Right cardiac atrium (tissue), 5 donors: ENCODE measurements around the gene TMPRSS11D. TPM values are rescaled to one million over a fixed set of nuclear protein-coding genes. Genes with fewer than 3 reads are reported as not detected.

ENCODE experiments used
- ATAC-seq, 2 donors: fragments of 200-7000 bp; cut with Tn5 transposase; one replicate each; pipeline versions ENCODE4 v1.8.0 to v1.9.1; 2020; ENCODE audit warnings: moderate library complexity in 2 of 2, mild to moderate bottlenecking in 1 of 2
- DNase-seq, 3 donors: peaks; one replicate each; pipeline ENCODE4 v3.0.0-alpha.2; 2020
- H3K27ac ChIP-seq: one replicate; pipeline ENCODE4 v1.5.1; 2013; ENCODE audit warnings: mild to moderate bottlenecking, low read length, control low read depth, moderate library complexity
- H3K27me3 ChIP-seq: one replicate; pipeline ENCODE4 v1.6.1; 2013; ENCODE audit not compliant: control insufficient read depth, insufficient read depth
- H3K4me1 ChIP-seq: one replicate; pipeline ENCODE4 v1.6.1; 2013; ENCODE audit warnings: low read length; ENCODE audit not compliant: control insufficient read depth, insufficient read depth
- H3K4me3 ChIP-seq: one replicate; pipeline ENCODE4 v1.5.1; 2013; ENCODE audit warnings: low read length, control low read depth
- H3K9me3 ChIP-seq: one replicate; pipeline ENCODE4 v1.6.1; 2013; ENCODE audit warnings: low read length; ENCODE audit not compliant: control insufficient read depth
- WGBS: extraction: QIAGEN DNeasy Blood & Tissue Kit; methylation state at CpG from one replicate; pipeline ENCODE4 v1.1.7; 2013; 5-methylcytosine and 5-hydroxymethylcytosine counted together
- intact Hi-C, 4 donors: fragments of 100-400 bp; cut with DNase I; formaldehyde crosslinking; loops; one replicate each; pipeline versions ENCODE4 v1.11.0 to v1.14.0; 2022 to 2023
- polyA plus RNA-seq: library from polyadenylated mRNA; stranded (reverse); fragments of 200-250 nt; gene quantifications from one replicate; pipeline ENCODE4 v1.2.3, GENCODE V29; 2013
- total RNA-seq, 4 donors: library from RNA; stranded (reverse); fragmentation: NEBNext Ultra II Directional; extraction: Animal tissue kit (Norgen Biotek cat#: 25700); gene quantifications; one replicate each; pipeline ENCODE4 v1.2.1, GENCODE V29; 2021
- donor health status: healthy with polysubstance abuse.
- donor health status: DM: no; HTN: yes; CAD: no.
- donor health status: DM: no; HTN: no; CAD: no.
- donor health status: DM: no; HTN: yes; CAD: no; lungs with severe emphysema.
- donor health status: DM: yes; HTN: yes; CAD: no.

Gene TMPRSS11D
- total and polyA plus RNA-seq, 5 donors = not detected

GRCh38 chr4:67886281-67886680 lies 2.5 kb upstream of the TMPRSS11D start:
- WGBS = 71% methylated on average over 4 of the region's 4 CpGs
- Histone ChIP-seq H3K9me3 (no peaks in the 10 kb centered on the region), H3K27ac (no peak overlapping the region), H3K4me3 (no peak overlapping the region), H3K4me1 (no peaks in the 10 kb centered on the region), H3K27me3 (no peaks in the 10 kb centered on the region)
- no peak for DNase-seq
- no peak for ATAC-seq
- intact Hi-C loops = no loop called here

GRCh38 chr4:67885762-67886161 lies 2.0 kb upstream of the TMPRSS11D start:
- no peak overlapping the region for H3K4me3 ChIP-seq
- DNase-seq (no peak), ATAC-seq (no peak)
- 45% methylated on average over 6 of the region's 6 CpGs for WGBS
- no peaks in the 10 kb centered on the region for H3K4me1 ChIP-seq
- H3K27me3 ChIP-seq = no peaks in the 10 kb centered on the region
- intact Hi-C loops = no loop called here
- no peak overlapping the region for H3K27ac ChIP-seq
- no peaks in the 10 kb centered on the region for H3K9me3 ChIP-seq

GRCh38 chr4:67884701-67885100 lies 899 bp upstream of the TMPRSS11D start:
- Histone ChIP-seq H3K4me3 (no peak overlapping the region), H3K4me1 (no peaks in the 10 kb centered on the region), H3K27ac (no peak overlapping the region), H3K27me3 (no peaks in the 10 kb centered on the region), H3K9me3 (no peaks in the 10 kb centered on the region)
- intact Hi-C loops = no loop called here
- ATAC-seq (no peak), DNase-seq (no peak)

- Histone ChIP-seq H3K4me3 (no peak overlapping the region), H3K9me3 (no peaks in the 10 kb centered on the region), H3K27ac (no peak overlapping the region), H3K4me1 (no peaks in the 10 kb centered on the region), H3K27me3 (no peaks in the 10 kb centered on the region)
- DNase-seq (no peak), ATAC-seq (no peak)
- 78% methylated on average over 5 of the region's 5 CpGs for WGBS
- intact Hi-C loops = no loop called here
Measured at GRCh38 chr4:67883458-67883857, 344 bp downstream of the TMPRSS11D start.

- DNase-seq = no peak
- Histone ChIP-seq H3K27me3 (no peaks in the 10 kb centered on the region), H3K4me1 (no peaks in the 10 kb centered on the region), H3K4me3 (no peak overlapping the region), H3K9me3 (no peaks in the 10 kb centered on the region), H3K27ac (no peak overlapping the region)
- intact Hi-C loops = no loop called here
- no peak for ATAC-seq
- 39% methylated on average over 1 of the region's 1 CpG for WGBS
Measured at GRCh38 chr4:67880866-67881610, 2.8 kb downstream of the TMPRSS11D start.

- intact Hi-C loops = no loop called here
- ATAC-seq (no peak), DNase-seq (no peak)
- 83% methylated on average over 3 of the region's 3 CpGs for WGBS
- Histone ChIP-seq H3K4me3 (no peak overlapping the region), H3K27me3 (no peaks in the 10 kb centered on the region), H3K27ac (no peak overlapping the region), H3K4me1 (no peaks in the 10 kb centered on the region), H3K9me3 (no peaks in the 10 kb centered on the region)
Measured at GRCh38 chr4:67879486-67879885, 4.3 kb downstream of the TMPRSS11D start.

- WGBS = 86% methylated on average over 3 of the region's 3 CpGs
- intact Hi-C loops = no loop called here
- Histone ChIP-seq H3K27me3 (no peaks in the 10 kb centered on the region), H3K9me3 (no peaks in the 10 kb centered on the region), H3K27ac (no peak overlapping the region), H3K4me3 (no peak overlapping the region), H3K4me1 (no peaks in the 10 kb centered on the region)
- DNase-seq (no peak), ATAC-seq (no peak)
Measured at GRCh38 chr4:67877086-67877485, 6.7 kb downstream of the TMPRSS11D start.

GRCh38 chr4:67874986-67875385 lies 8.8 kb downstream of the TMPRSS11D start:
- ATAC-seq (no peak), DNase-seq (no peak)
- Histone ChIP-seq H3K27me3 (no peaks in the 10 kb centered on the region), H3K9me3 (no peaks in the 10 kb centered on the region), H3K4me1 (no peaks in the 10 kb centered on the region), H3K4me3 (no peak overlapping the region), H3K27ac (no peak overlapping the region)
- intact Hi-C loops = no loop called here
- 53% methylated on average over 2 of the region's 2 CpGs for WGBS

GRCh38 chr4:67873116-67873515 lies 10.7 kb downstream of the TMPRSS11D start:
- no peaks in the 10 kb centered on the region for H3K9me3 ChIP-seq
- H3K27ac ChIP-seq = no peak overlapping the region
- intact Hi-C loops = no loop called here
- H3K4me1 ChIP-seq = no peaks in the 10 kb centered on the region
- no peak overlapping the region for H3K4me3 ChIP-seq
- 65% methylated on average over 1 of the region's 1 CpG for WGBS
- no peaks in the 10 kb centered on the region for H3K27me3 ChIP-seq
- DNase-seq (no peak), ATAC-seq (no peak)

- Histone ChIP-seq H3K27me3 (no peaks in the 10 kb centered on the region), H3K9me3 (no peaks in the 10 kb centered on the region), H3K4me1 (no peaks in the 10 kb centered on the region), H3K27ac (no peak overlapping the region), H3K4me3 (no peak overlapping the region)
- ATAC-seq = no peak
- no peak for DNase-seq
- intact Hi-C loops = no loop called here
Measured at GRCh38 chr4:67871867-67872266, 11.9 kb downstream of the TMPRSS11D start.

- WGBS = 80% methylated on average over 4 of the region's 4 CpGs
- no peak for ATAC-seq
- intact Hi-C loops = no loop called here
Measured at GRCh38 chr4:67869580-67870190, 14.1 kb downstream of the TMPRSS11D start.

GRCh38 chr4:67861513-67861912 lies 22.3 kb downstream of the TMPRSS11D start:
- no peak for ATAC-seq
- 59% methylated on average over 6 of the region's 6 CpGs for WGBS
- intact Hi-C loops = no loop called here
- Histone ChIP-seq H3K4me3 (no peak overlapping the region), H3K4me1 (no peaks in the 10 kb centered on the region), H3K27ac (no peak overlapping the region), H3K9me3 (no peaks in the 10 kb centered on the region), H3K27me3 (no peaks in the 10 kb centered on the region)
- DNase-seq = no peak

More at GRCh38 chr4:67869580-67870190, 14.1 kb downstream of the TMPRSS11D start:
- H3K4me1 ChIP-seq = no peaks in the 10 kb centered on the region
- DNase-seq = no peak
- H3K27me3 ChIP-seq = no peaks in the 10 kb centered on the region
- no peak overlapping the region for H3K27ac ChIP-seq
- H3K4me3 ChIP-seq = no peak overlapping the region
- no peaks in the 10 kb centered on the region for H3K9me3 ChIP-seq
